Vein endothelial cell (primary cell): Measurements from ENCODE around the gene RGPD4. TPM values are rescaled to one million over a fixed set of nuclear protein-coding genes. Genes with fewer than 3 reads are reported as not detected.

Source experiments
- small RNA-seq: library from RNA; depleted of rRNA; stranded (forward); fragments of <200 nt; gene quantifications from one replicate; pipeline ENCODE3, GENCODE V24; 2012
- total RNA-seq: library from RNA; depleted of rRNA; stranded (reverse); fragments of >200 nt; gene quantifications from 2 replicates; pipeline ENCODE4 v1.2.3, GENCODE V29; 2012

RGPD4 gene
- not detected in 2 replicates for total RNA-seq

DNA sequence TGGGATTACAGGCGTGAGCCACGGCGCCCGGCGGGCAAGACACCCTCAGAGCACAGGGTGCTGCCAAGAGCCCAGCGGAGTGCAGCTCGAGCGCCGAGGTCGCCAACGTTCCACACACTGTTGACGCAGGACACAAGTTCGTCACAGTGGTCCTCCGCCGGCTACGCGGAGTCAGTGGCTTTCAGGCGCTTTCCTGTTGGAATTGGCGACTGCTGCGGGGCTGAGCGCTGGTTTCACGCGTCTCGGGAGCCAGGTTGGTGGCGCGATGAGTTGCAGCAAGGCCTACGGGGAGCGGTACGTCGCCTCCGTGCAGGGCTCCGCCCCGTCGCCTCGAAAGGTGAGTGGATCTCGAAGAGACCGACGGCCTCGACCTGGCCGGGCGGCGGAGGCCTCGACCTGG lies at the start of gene RGPD4:
Gene RGPD4, plus strand, starts transcription at position 144 of the 400 bp plus-strand sequence. Its CDS starts 122 bp downstream, at position 266.

Small RNA genes within 50 kb of the gene (small RNA-seq; reads per million reads assigned to genes)
- gene AC009963.1, result not detected
- not detected for gene AC009963.2

Other genes with a start within 250 kb of the RGPD4 start
- not detected in 2 replicates for gene SLC5A7, start 159.6 kb downstream of the RGPD4 start, total RNA-seq